ENCODE measurements around the gene NFX1.

Gene NFX1

DNA sequence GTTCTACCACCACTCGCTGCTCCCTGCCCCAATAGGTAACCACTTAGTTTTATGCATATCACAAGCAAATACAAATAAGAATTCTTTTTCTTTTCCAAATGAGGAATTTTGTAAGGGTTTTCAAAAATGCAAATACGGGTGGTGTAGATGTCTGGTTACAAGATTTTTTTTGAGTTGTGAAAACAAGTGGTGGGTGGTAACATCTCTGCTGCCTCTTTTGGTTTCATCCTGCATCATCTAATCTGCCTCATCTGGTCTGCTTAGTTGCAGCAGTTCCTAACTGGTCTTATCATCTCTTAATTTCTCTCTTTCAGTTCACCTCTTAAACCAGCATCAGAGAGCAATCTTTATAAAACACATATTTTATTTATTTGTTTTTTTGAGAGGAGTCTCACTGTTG, 5.3 kb downstream of the NFX1 start:
- TF ChIP-seq SIN3A (IDR thresholded peaks at IDR 0.05; ENCODE audit: borderline replicate concordance, insufficient read depth, low read length): no peak
- TF ChIP-seq POLR2AphosphoS5 (IDR thresholded peaks at IDR 0.05; ENCODE audit: low read depth, low read length): no peak
- no peak for TF ChIP-seq FOXP2 (optimal IDR thresholded peaks at IDR 0.05; ENCODE audit: borderline replicate concordance, extremely low read depth, extremely low read length, insufficient read depth)
- TF ChIP-seq, protein P1, sequence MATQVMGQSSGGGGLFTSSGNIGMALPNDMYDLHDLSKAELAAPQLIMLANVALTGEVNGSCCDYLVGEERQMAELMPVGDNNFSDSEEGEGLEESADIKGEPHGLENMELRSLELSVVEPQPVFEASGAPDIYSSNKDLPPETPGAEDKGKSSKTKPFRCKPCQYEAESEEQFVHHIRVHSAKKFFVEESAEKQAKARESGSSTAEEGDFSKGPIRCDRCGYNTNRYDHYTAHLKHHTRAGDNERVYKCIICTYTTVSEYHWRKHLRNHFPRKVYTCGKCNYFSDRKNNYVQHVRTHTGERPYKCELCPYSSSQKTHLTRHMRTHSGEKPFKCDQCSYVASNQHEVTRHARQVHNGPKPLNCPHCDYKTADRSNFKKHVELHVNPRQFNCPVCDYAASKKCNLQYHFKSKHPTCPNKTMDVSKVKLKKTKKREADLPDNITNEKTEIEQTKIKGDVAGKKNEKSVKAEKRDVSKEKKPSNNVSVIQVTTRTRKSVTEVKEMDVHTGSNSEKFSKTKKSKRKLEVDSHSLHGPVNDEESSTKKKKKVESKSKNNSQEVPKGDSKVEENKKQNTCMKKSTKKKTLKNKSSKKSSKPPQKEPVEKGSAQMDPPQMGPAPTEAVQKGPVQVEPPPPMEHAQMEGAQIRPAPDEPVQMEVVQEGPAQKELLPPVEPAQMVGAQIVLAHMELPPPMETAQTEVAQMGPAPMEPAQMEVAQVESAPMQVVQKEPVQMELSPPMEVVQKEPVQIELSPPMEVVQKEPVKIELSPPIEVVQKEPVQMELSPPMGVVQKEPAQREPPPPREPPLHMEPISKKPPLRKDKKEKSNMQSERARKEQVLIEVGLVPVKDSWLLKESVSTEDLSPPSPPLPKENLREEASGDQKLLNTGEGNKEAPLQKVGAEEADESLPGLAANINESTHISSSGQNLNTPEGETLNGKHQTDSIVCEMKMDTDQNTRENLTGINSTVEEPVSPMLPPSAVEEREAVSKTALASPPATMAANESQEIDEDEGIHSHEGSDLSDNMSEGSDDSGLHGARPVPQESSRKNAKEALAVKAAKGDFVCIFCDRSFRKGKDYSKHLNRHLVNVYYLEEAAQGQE (IDR thresholded peaks at IDR 0.05; ENCODE audit: insufficient read depth in 1 of 2, low read depth in 2 of 2, low read length in 2 of 2): no peak
- no peak for TF ChIP-seq TAF1 (IDR thresholded peaks at IDR 0.05; ENCODE audit: borderline replicate concordance, insufficient read depth, low read length)

- TF ChIP-seq TAF1 (IDR thresholded peaks at IDR 0.05; ENCODE audit: borderline replicate concordance, insufficient read depth, low read length) (no peak), FOXP2 (optimal IDR thresholded peaks at IDR 0.05; ENCODE audit: borderline replicate concordance, extremely low read depth, extremely low read length, insufficient read depth) (no peak), POLR2AphosphoS5 (IDR thresholded peaks at IDR 0.05; ENCODE audit: low read depth, low read length) (no peak), SIN3A (IDR thresholded peaks at IDR 0.05; ENCODE audit: borderline replicate concordance, insufficient read depth, low read length) (no peak)
- TF ChIP-seq, protein P1 (IDR thresholded peaks at IDR 0.05; ENCODE audit: insufficient read depth in 1 of 2, low read depth in 2 of 2, low read length in 2 of 2): no peak
These were observed 7.1 kb downstream of the NFX1 start for GRCh38 chr9:33297432-33297831.

- no peak for TF ChIP-seq TAF1 (IDR thresholded peaks at IDR 0.05; ENCODE audit: borderline replicate concordance, insufficient read depth, low read length)
- TF ChIP-seq SIN3A (IDR thresholded peaks at IDR 0.05; ENCODE audit: borderline replicate concordance, insufficient read depth, low read length): no peak
- no peak for TF ChIP-seq FOXP2 (optimal IDR thresholded peaks at IDR 0.05; ENCODE audit: borderline replicate concordance, extremely low read depth, extremely low read length, insufficient read depth)
- TF ChIP-seq POLR2AphosphoS5 (IDR thresholded peaks at IDR 0.05; ENCODE audit: low read depth, low read length): no peak
- TF ChIP-seq, protein P1 (IDR thresholded peaks at IDR 0.05; ENCODE audit: insufficient read depth in 1 of 2, low read depth in 2 of 2, low read length in 2 of 2): no peak
These were observed 10.2 kb downstream of the NFX1 start for GRCh38 chr9:33300546-33300945.

GRCh38 chr9:33304362-33304761, 14.0 kb downstream of the NFX1 start:
- no peak for TF ChIP-seq TAF1 (IDR thresholded peaks at IDR 0.05; ENCODE audit: borderline replicate concordance, insufficient read depth, low read length)
- TF ChIP-seq, protein P1 (IDR thresholded peaks at IDR 0.05; ENCODE audit: insufficient read depth in 1 of 2, low read depth in 2 of 2, low read length in 2 of 2): no peak
- no peak for TF ChIP-seq FOXP2 (optimal IDR thresholded peaks at IDR 0.05; ENCODE audit: borderline replicate concordance, extremely low read depth, extremely low read length, insufficient read depth)
- no peak for TF ChIP-seq SIN3A (IDR thresholded peaks at IDR 0.05; ENCODE audit: borderline replicate concordance, insufficient read depth, low read length)
- TF ChIP-seq POLR2AphosphoS5 (IDR thresholded peaks at IDR 0.05; ENCODE audit: low read depth, low read length): no peak

- TF ChIP-seq FOXP2 (optimal IDR thresholded peaks at IDR 0.05; ENCODE audit: borderline replicate concordance, extremely low read depth, extremely low read length, insufficient read depth) (no peak), TAF1 (IDR thresholded peaks at IDR 0.05; ENCODE audit: borderline replicate concordance, insufficient read depth, low read length) (no peak), SIN3A (IDR thresholded peaks at IDR 0.05; ENCODE audit: borderline replicate concordance, insufficient read depth, low read length) (no peak), POLR2AphosphoS5 (IDR thresholded peaks at IDR 0.05; ENCODE audit: low read depth, low read length) (no peak)
- TF ChIP-seq, protein P1 (IDR thresholded peaks at IDR 0.05; ENCODE audit: insufficient read depth in 1 of 2, low read depth in 2 of 2, low read length in 2 of 2): no peak
These were observed 15.7 kb downstream of the NFX1 start for GRCh38 chr9:33306037-33306436.

All from PFSK-1 (cell line).